ENCODE results near the gene MUC20. TPM values are rescaled to one million over a fixed set of nuclear protein-coding genes. Genes with fewer than 3 reads are reported as not detected.
"Not testable (repeated sequence)": the region's sequence is repeated elsewhere in the genome, so short reads cannot be mapped to it uniquely, and the experiment has no call there.

MUC20 gene
- total RNA-seq, 1 donor from 2014 or later = 2.0 TPM

- peak; percentile 88 for DNase-seq (ENCODE audit: low spot score)
These were observed 27.9 kb upstream of the MUC20 start for GRCh38 chr3:195692781-195693427.

- DNase-seq (ENCODE audit: low spot score) = no peak
These were observed 27.2 kb upstream of the MUC20 start for GRCh38 chr3:195693428-195694216.

- DNase-seq (ENCODE audit: low spot score) = not testable (repeated sequence)
These were observed 26.3 kb upstream of the MUC20 start for GRCh38 chr3:195694217-195695076.

- peak; percentile 91 for DNase-seq (ENCODE audit: low spot score)
These were observed 24.0 kb upstream of the MUC20 start for GRCh38 chr3:195696632-195697278.

GRCh38 chr3:195697582-195698324, 23.0 kb upstream of the MUC20 start:
- DNase-seq (ENCODE audit: low spot score) = no peak

- DNase-seq (ENCODE audit: low spot score) = no peak
These were observed 22.5 kb upstream of the MUC20 start for GRCh38 chr3:195698325-195698646.

GRCh38 chr3:195698647-195699387, 22.0 kb upstream of the MUC20 start:
- no peak for DNase-seq (ENCODE audit: low spot score)

GRCh38 chr3:195699388-195699771, 21.4 kb upstream of the MUC20 start:
- no peak for DNase-seq (ENCODE audit: low spot score)

GRCh38 chr3:195699860-195700259, 20.9 kb upstream of the MUC20 start:
- no peak for DNase-seq (ENCODE audit: low spot score)

- DNase-seq (ENCODE audit: low spot score) = no peak
These were observed 20.5 kb upstream of the MUC20 start for GRCh38 chr3:195700319-195700718.

GRCh38 chr3:195701042-195701915, 19.5 kb upstream of the MUC20 start:
- no peak for DNase-seq (ENCODE audit: low spot score)

- DNase-seq (ENCODE audit: low spot score) = no peak
These were observed 17.0 kb upstream of the MUC20 start for GRCh38 chr3:195703776-195704175.

- DNase-seq (ENCODE audit: low spot score) = peak; percentile 74
These were observed 16.3 kb upstream of the MUC20 start for GRCh38 chr3:195704433-195704999.

- peak; percentile 84 for DNase-seq (ENCODE audit: low spot score)
These were observed 15.4 kb upstream of the MUC20 start for GRCh38 chr3:195705081-195705991.

- DNase-seq (ENCODE audit: low spot score) = no peak
These were observed 12.7 kb upstream of the MUC20 start for GRCh38 chr3:195708061-195708460.

- DNase-seq (ENCODE audit: low spot score) = no peak
These were observed 11.9 kb upstream of the MUC20 start for GRCh38 chr3:195708626-195709481.

GRCh38 chr3:195709676-195710085, 11.1 kb upstream of the MUC20 start:
- no peak for DNase-seq (ENCODE audit: low spot score)
